IMR-90 (cell line): ENCODE data around the gene CSPG5. TPM values are rescaled to one million over a fixed set of nuclear protein-coding genes. Genes with fewer than 3 reads are reported as not detected.

Source experiments
- ATAC-seq: fragments of 200-7000 bp; cut with Tn5 transposase; 2 replicates; pipeline ENCODE4 v1.9.1; 2020; ENCODE audit warnings: low read depth, mild to moderate bottlenecking, moderate library complexity
- BruUV-seq: library from RNA; stranded (reverse); fragments of 400-500 nt; replicated peaks from 2 replicates; lab custom pipeline; 2021; lab: Mats Ljungman, UMichigan
- CTCF ChIA-PET: fragments of 300-600 bp; formaldehyde crosslinking; extraction: SDS; loops from one replicate; lab custom pipeline; 2021; ENCODE audit warnings: antibody characterized with exemption; lab: Yijun Ruan, JAX
- POLR2A ChIA-PET: fragments of 300-600 bp; sonication (Branson Sonifier 250); formaldehyde crosslinking; loops from one replicate; lab custom pipeline; 2022; ENCODE audit warnings: antibody characterized with exemption; ENCODE audit not compliant: unreplicated experiment; lab: Charles Lee
- DNase-seq: peaks from one replicate; pipeline ENCODE4 v3.0.0; 2013
- H2AFZ ChIP-seq: replicated peaks from 2 replicates; pipeline ENCODE3; 2013; ENCODE audit warnings: low read length, mild to moderate bottlenecking; ENCODE audit not compliant: poor library complexity
- H2AK5ac ChIP-seq: 2 replicates; pipeline ENCODE4 v1.6.1; 2013; ENCODE audit warnings: low read depth, low read length, inconsistent platforms
- H2AK9ac ChIP-seq: replicated peaks from 2 replicates; pipeline ENCODE3; 2013; ENCODE audit warnings: mild to moderate bottlenecking, low read depth, low read length, moderate library complexity; ENCODE audit not compliant: poor library complexity
- H2BK120ac ChIP-seq: 2 replicates; pipeline ENCODE4 v1.6.1; 2013; ENCODE audit warnings: low read depth, low read length, inconsistent platforms
- H2BK15ac ChIP-seq: 3 replicates; pipeline ENCODE4 v1.6.1; 2013; ENCODE audit warnings: low read depth, low read length, inconsistent platforms
- H2BK20ac ChIP-seq: 2 replicates; pipeline ENCODE4 v1.6.1; 2013; ENCODE audit warnings: low read depth, mild to moderate bottlenecking, inconsistent platforms, low read length, moderate library complexity
- H2BK5ac ChIP-seq: 2 replicates; pipeline ENCODE4 v1.6.1; 2013; ENCODE audit warnings: mild to moderate bottlenecking, low read depth, low read length, inconsistent platforms; ENCODE audit not compliant: poor library complexity, severe bottlenecking
- H3K14ac ChIP-seq: replicated peaks from 2 replicates; pipeline ENCODE4 v1.6.1; 2013; ENCODE audit warnings: low read depth, low read length, inconsistent platforms
- H3K18ac ChIP-seq: 2 replicates; pipeline ENCODE4 v1.6.1; 2013; ENCODE audit warnings: low read depth, low read length, control low read depth
- H3K23ac ChIP-seq: 2 replicates; pipeline ENCODE4 v1.6.1; 2013; ENCODE audit warnings: low read depth, low read length, inconsistent platforms
- H3K27ac ChIP-seq: 2 replicates; pipeline ENCODE4 v1.5.1; 2013; ENCODE audit warnings: mild to moderate bottlenecking, control low read depth, low read length; ENCODE audit not compliant: insufficient read depth
- H3K27me3 ChIP-seq: 2 replicates; pipeline ENCODE4 v1.6.1; 2013; ENCODE audit warnings: low read length; ENCODE audit not compliant: control insufficient read depth, insufficient read depth
- H3K36me3 ChIP-seq: 2 replicates; pipeline ENCODE4 v1.6.1; 2013; ENCODE audit warnings: low read length, mixed read lengths; ENCODE audit not compliant: control insufficient read depth, insufficient read depth
- H3K4ac ChIP-seq: 2 replicates; pipeline ENCODE4 v1.6.1; 2013; ENCODE audit warnings: low read depth, low read length, inconsistent platforms
- H3K4me1 ChIP-seq: 2 replicates; pipeline ENCODE4 v1.6.1; 2013; ENCODE audit warnings: low read length, mixed read lengths; ENCODE audit not compliant: control insufficient read depth, insufficient read depth
- H3K4me2 ChIP-seq: 2 replicates; pipeline ENCODE4 v1.6.1; 2013; ENCODE audit warnings: low read depth, mild to moderate bottlenecking, control low read depth, low read length, moderate library complexity
- H3K4me3 ChIP-seq: 2 replicates; pipeline ENCODE4 v1.5.1; 2013; ENCODE audit warnings: low read depth, mild to moderate bottlenecking, control low read depth, low read length, moderate library complexity; ENCODE audit not compliant: insufficient read depth
- H3K56ac ChIP-seq: 2 replicates; pipeline ENCODE4 v1.6.1; 2013; ENCODE audit warnings: low read length, inconsistent platforms; ENCODE audit not compliant: insufficient read depth; ENCODE audit errors: extremely low read depth
- H3K79me1 ChIP-seq, 2 experiments: 2 replicates each; pipeline ENCODE4 v1.6.1; 2013; ENCODE audit warnings: low read length in 2 of 2, inconsistent platforms in 1 of 2, low read depth in 1 of 2
- H3K9ac ChIP-seq: 2 replicates; pipeline ENCODE4 v1.6.1; 2013; ENCODE audit warnings: low read depth, low read length, control low read depth
- H3K9me1 ChIP-seq: 2 replicates; pipeline ENCODE4 v1.6.1; 2013; ENCODE audit warnings: low read length, inconsistent platforms; ENCODE audit not compliant: insufficient read depth
- H3K9me3 ChIP-seq: 2 replicates; pipeline ENCODE4 v1.6.1; 2013; ENCODE audit warnings: low read length; ENCODE audit not compliant: control insufficient read depth, insufficient read depth
- H4K20me1 ChIP-seq: 2 replicates; pipeline ENCODE4 v1.6.1; 2013; ENCODE audit warnings: low read length, inconsistent platforms; ENCODE audit not compliant: insufficient read depth
- H4K5ac ChIP-seq: 2 replicates; pipeline ENCODE4 v1.6.1; 2013; ENCODE audit warnings: mild to moderate bottlenecking, low read depth, low read length, control low read depth
- H4K8ac ChIP-seq, 2 experiments: 2 replicates each; pipeline ENCODE4 v1.6.1; 2013; ENCODE audit warnings: low read depth in 2 of 2, low read length in 2 of 2, control low read depth in 1 of 2, inconsistent platforms in 1 of 2
- H4K91ac ChIP-seq: 2 replicates; pipeline ENCODE4 v1.6.1; 2013; ENCODE audit warnings: low read depth, low read length, inconsistent platforms; ENCODE audit not compliant: insufficient read depth
- CEBPB ChIP-seq: IDR thresholded peaks from 2 replicates; pipeline ENCODE4 v1.6.1; 2012; ENCODE audit warnings: low read depth, low read length, improper control_type of control experiment
- CHD1 ChIP-seq: IDR thresholded peaks from 2 replicates; pipeline ENCODE4 v1.6.1; 2012; ENCODE audit warnings: low read depth, low read length, improper control_type of control experiment
- CTCF ChIP-seq: conservative IDR thresholded peaks from 2 replicates; pipeline ENCODE4 v1.5.1; 2012; ENCODE audit warnings: mild to moderate bottlenecking, low read depth, low read length, improper control_type of control experiment
- ELK1 ChIP-seq: fragments of 150-350 bp; IDR thresholded peaks from 2 replicates; pipeline ENCODE4 v1.6.1; 2016; ENCODE audit warnings: low read depth, mild to moderate bottlenecking, low read length, moderate library complexity, borderline replicate concordance
- FOS ChIP-seq: fragments of 150-350 bp; IDR thresholded peaks from 2 replicates; pipeline ENCODE4 v1.6.1; 2016; ENCODE audit warnings: low read depth, low read length
- MAFK ChIP-seq: IDR thresholded peaks from 2 replicates; pipeline ENCODE4 v1.6.1; 2012; ENCODE audit warnings: low read depth, low read length, improper control_type of control experiment
- MAZ ChIP-seq: IDR thresholded peaks from 2 replicates; pipeline ENCODE4 v1.6.1; 2012; ENCODE audit warnings: low read depth, mild to moderate bottlenecking, low read length, improper control_type of control experiment, moderate library complexity, borderline replicate concordance
- MXI1 ChIP-seq: IDR thresholded peaks from 2 replicates; pipeline ENCODE4 v1.6.1; 2012; ENCODE audit warnings: low read depth, mild to moderate bottlenecking, low read length, moderate library complexity, borderline replicate concordance
- POLR2A ChIP-seq: IDR thresholded peaks from 2 replicates; pipeline ENCODE4 v1.6.1; 2012; ENCODE audit warnings: mild to moderate bottlenecking, low read depth, low read length
- RAD21 ChIP-seq: IDR thresholded peaks from 2 replicates; pipeline ENCODE4 v1.6.1; 2012; ENCODE audit warnings: low read length, improper control_type of control experiment
- RCOR1 ChIP-seq: IDR thresholded peaks from 2 replicates; pipeline ENCODE4 v1.6.1; 2012; ENCODE audit warnings: mild to moderate bottlenecking, low read length, improper control_type of control experiment; ENCODE audit not compliant: insufficient replicate concordance
- RFX5 ChIP-seq: IDR thresholded peaks from 2 replicates; pipeline ENCODE4 v1.8.0; 2012; ENCODE audit warnings: low read depth, mild to moderate bottlenecking, low read length, moderate library complexity
- USF2 ChIP-seq: fragments of 150-350 bp; IDR thresholded peaks from 2 replicates; pipeline ENCODE4 v1.6.1; 2017; ENCODE audit warnings: mild to moderate bottlenecking, antibody characterized with exemption, low read length, low read depth
- WGBS, 2 experiments: methylation state at CpG; one replicate each; pipeline versions ENCODE4 v1.1.5 to v1.1.7; 2013; ENCODE audit warnings: missing lambda C conversion rate in 2 of 2; ENCODE audit not compliant: insufficient read length in 1 of 2; ENCODE audit errors: extremely low coverage in 2 of 2; 5-methylcytosine and 5-hydroxymethylcytosine counted together
- dilution Hi-C: fragments of 300-500 bp; cut with HindIII; formaldehyde crosslinking; loops from one replicate; pipeline ENCODE4 v1.14.3; 2018; ENCODE audit warnings: low sequenced_read_pairs; ENCODE audit not compliant: unreplicated experiment
- in situ Hi-C: fragments of 300-500 bp; cut with MboI; formaldehyde crosslinking; loops from 3 replicates; pipeline ENCODE4 v1.14.3; 2019; ENCODE audit warnings: low sequenced_read_pairs, inconsistent platforms, mixed read lengths
- intact Hi-C: fragments of 100-400 bp; cut with micrococcal nuclease; formaldehyde crosslinking; loops from 2 replicates; pipeline ENCODE4 v1.10.0; 2022
- polyA plus RNA-seq, 3 experiments: library from polyadenylated mRNA; depleted of rRNA; stranded (reverse); fragments of >200 nt; gene quantifications; 2 replicates each; pipeline ENCODE4 v1.2.3, GENCODE V29; 2012; ENCODE audit warnings: low replicate concordance in 1 of 3
- total RNA-seq: library from RNA; depleted of rRNA; stranded (reverse); fragments of >200 nt; gene quantifications from 2 replicates; pipeline ENCODE4 v1.2.3, GENCODE V29; 2012

The CSPG5 gene
- total and polyA plus RNA-seq, 2 of the 4 experiments (the other 2 are of a cell fraction), result under 0.01 to 0.10 TPM

GRCh38 chr3:47541583-47542108 is 37.0 kb downstream of the CSPG5 start:
- H3K23ac ChIP-seq, result no peak overlapping the region
- H2BK15ac ChIP-seq, result no peak overlapping the region
- no peak overlapping the region for H4K91ac ChIP-seq
- WGBS, 2 experiments, result 100% methylated on average over 2 of the region's 6 CpGs; no CpG with 5 or more reads in 1 of the 2 experiments
- no peak overlapping the region for H4K8ac ChIP-seq
- H3K4me3 ChIP-seq, result no peak overlapping the region
- H4K5ac ChIP-seq, result no peak overlapping the region
- intact Hi-C loops, result no loop called here
- H2AFZ ChIP-seq, result no peak overlapping the region
- CTCF ChIA-PET, result no interaction called here
- no peak overlapping the region for H2BK20ac ChIP-seq
- no peaks in the 10 kb centered on the region for H3K9me3 ChIP-seq
- 0 out of 2 replicates have a peak, but pooled peaks cover 3% of the 10 kb centered on the region for H3K9me1 ChIP-seq
- no peaks in the 10 kb centered on the region for H3K36me3 ChIP-seq
- H2AK9ac ChIP-seq, result no peak overlapping the region
- H3K4me2 ChIP-seq, result no peak overlapping the region
- H3K56ac ChIP-seq, result no peak overlapping the region
- no peak overlapping the region for H3K27ac ChIP-seq
- DNase-seq (no peak), ATAC-seq (no peak)
- H3K4ac ChIP-seq, result no peak overlapping the region
- in situ Hi-C loops, result no loop called here
- H2AK5ac ChIP-seq, result no peak overlapping the region
- no peak overlapping the region for H3K18ac ChIP-seq
- no peak overlapping the region for H2BK5ac ChIP-seq
- H3K14ac ChIP-seq, result no peak overlapping the region
- H4K20me1 ChIP-seq, result no peaks in the 10 kb centered on the region
- no peaks in the 10 kb centered on the region for H3K79me1 ChIP-seq
- POLR2A ChIA-PET, result no interaction called here
- dilution Hi-C loops, result no loop called here
- no peaks in the 10 kb centered on the region for H3K4me1 ChIP-seq
- BruUV-seq, result no TSS peak
- TF ChIP-seq CTCF (no peak), MAZ (no peak), MAFK (no peak), ELK1 (no peak), RAD21 (no peak), RFX5 (no peak), POLR2A (no peak), FOS (no peak), USF2 (no peak), CHD1 (no peak), MXI1 (no peak), CEBPB (no peak), RCOR1 (no peak)
- no peak overlapping the region for H3K9ac ChIP-seq
- H2BK120ac ChIP-seq, result no peak overlapping the region
- peaks cover 9% of the 10 kb centered on the region for H3K27me3 ChIP-seq
